Measurements from ENCODE around the gene PLAAT3.

DNA sequence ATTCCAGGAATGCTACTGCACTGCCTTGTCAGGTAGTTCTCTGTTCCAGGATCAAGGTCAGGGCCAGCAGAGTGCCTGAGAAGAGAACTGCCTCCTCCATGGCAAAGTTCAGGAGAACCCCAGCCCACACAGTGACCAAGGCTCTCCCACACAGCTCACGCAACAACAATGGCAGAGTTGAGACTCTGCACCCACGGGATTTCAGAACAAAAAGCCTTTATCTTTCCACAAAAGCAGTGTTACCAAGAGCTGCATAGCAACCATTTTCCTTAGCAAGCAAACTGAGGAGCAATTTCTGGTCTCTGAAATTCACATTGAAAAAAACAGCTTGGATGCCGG lies 11.1 kb downstream of the PLAAT3 start:
- no peak for TF ChIP-seq POLR2A (IDR thresholded peaks at IDR 0.05)
- TF ChIP-seq, protein P1, sequence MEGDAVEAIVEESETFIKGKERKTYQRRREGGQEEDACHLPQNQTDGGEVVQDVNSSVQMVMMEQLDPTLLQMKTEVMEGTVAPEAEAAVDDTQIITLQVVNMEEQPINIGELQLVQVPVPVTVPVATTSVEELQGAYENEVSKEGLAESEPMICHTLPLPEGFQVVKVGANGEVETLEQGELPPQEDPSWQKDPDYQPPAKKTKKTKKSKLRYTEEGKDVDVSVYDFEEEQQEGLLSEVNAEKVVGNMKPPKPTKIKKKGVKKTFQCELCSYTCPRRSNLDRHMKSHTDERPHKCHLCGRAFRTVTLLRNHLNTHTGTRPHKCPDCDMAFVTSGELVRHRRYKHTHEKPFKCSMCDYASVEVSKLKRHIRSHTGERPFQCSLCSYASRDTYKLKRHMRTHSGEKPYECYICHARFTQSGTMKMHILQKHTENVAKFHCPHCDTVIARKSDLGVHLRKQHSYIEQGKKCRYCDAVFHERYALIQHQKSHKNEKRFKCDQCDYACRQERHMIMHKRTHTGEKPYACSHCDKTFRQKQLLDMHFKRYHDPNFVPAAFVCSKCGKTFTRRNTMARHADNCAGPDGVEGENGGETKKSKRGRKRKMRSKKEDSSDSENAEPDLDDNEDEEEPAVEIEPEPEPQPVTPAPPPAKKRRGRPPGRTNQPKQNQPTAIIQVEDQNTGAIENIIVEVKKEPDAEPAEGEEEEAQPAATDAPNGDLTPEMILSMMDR (IDR thresholded peaks at IDR 0.05), result no peak

All from heart left ventricle (tissue), 13 donors.